CD4-positive, alpha-beta T cell treated with Interleukin-17A for 4 hours (primary cell): ENCODE results near the gene HIGD1B.

Experiments used
- DNase-seq: peaks from one replicate; pipeline ENCODE4 v3.0.0-alpha.2; 2020; ENCODE audit warnings: mixed read lengths

The HIGD1B gene

DNA sequence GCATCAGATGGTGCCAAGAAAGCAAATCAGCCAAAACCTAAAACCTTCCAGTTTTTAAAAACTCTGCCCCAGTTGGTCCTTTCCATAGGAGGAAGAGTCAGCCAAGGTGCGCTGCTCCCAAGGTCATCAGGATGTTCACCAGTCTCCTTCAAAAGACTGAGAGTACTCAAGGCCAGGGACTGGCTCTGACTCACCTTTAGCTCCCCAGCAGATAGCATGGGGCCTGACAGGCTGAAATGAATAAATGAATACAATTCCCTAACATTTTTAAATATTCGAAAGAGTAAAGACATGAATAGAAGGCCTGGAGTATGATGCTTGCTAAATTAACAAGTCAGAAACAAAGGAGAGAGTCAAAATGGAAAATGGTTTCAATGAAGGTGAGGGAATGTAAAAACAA is 32.4 kb downstream of the HIGD1B start:
- DNase-seq, result no peak

GRCh38 chr17:44881145-44881544 is 33.5 kb downstream of the HIGD1B start:
- no peak for DNase-seq

- no peak for DNase-seq
Observed at GRCh38 chr17:44884941-44885340, 37.3 kb downstream of the HIGD1B start.

DNA sequence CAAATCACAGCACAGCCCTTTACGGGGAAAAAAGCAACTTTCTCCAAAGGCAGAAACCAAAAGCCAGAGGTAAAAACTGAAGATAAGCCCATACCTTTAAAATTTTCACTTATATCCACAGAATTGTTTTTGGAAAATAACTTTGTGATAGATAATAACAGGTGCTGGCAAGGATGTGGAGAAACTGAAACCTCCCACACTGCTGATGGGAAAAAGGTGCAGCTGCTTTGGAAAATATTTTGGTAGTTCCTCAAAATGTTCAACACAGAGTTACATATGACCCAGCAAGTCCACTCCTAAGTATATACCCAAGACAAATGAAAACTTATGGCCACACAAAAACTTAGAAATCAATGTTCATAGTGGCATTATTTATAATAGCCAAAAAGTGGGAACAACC is 39.3 kb downstream of the HIGD1B start:
- no peak for DNase-seq

DNA sequence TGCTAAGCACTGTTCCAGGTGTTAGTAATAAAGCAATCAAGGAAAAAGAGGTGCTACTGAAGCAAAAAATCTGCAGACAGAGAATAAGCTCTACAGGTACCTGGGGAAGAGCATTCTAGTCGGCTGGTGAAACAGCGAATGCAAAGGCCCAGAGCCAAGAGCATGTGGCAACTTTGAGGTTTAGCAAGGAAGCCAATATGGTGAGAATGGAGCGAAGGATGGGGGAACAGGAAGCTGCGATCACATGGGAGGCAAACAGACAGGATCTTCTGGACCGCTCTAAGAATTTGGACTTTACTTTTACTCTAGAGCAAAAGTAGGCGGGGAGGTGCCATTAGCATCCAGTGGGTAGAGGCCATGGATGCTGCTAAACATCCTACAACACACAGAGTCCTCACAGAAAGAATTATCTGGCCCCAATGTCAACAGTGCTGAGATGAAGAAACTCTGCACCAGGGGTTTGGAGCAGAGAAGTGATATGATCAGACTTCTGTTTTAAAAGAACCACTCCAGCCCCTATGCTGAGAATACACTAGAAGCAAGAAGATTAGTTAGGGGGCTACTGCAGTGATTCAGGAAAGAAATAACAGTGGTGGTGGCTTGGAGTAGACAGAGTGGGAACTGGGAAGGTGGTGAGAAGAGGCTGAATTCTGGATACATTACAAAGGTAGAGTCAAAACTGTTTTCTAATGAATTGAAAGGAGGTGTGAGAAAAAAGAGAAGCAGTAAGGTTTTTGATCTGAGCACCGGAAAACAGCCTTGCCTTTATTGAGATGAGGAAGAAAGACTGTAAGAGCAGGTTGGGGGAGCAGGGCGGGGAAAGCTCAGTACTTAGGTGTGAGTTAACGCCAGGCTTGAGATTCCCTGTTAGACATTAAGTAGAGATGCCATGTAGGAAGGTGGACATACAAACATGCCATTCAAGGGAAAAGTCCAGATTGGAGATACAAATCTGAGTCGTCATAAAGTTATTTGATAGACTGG is 40.6 kb downstream of the HIGD1B start:
- DNase-seq, result peak; percentile 47

- DNase-seq, result no peak
Observed at GRCh38 chr17:44889003-44889402, 41.3 kb downstream of the HIGD1B start.

DNA sequence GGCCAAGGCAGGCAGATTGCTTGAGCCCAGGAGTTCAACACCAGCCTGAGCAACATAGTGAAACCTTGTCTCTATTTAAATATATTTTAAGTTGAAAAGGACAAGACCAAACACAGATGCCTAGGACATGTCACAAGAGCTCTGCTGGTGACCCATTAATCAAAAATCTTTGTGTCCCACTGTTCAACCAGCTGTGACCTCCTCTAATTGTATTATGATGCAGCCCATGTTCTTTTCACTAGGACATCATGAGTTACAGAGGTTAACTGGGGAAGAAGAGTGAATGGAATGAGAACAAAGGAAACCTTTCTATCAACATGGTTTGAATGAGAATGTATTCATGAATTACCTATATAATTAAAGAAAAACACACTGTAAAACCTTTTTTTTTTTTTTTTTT is 44.6 kb downstream of the HIGD1B start:
- no peak for DNase-seq

GRCh38 chr17:44894642-44895041 is 47.0 kb downstream of the HIGD1B start:
- no peak for DNase-seq

- no peak for DNase-seq
Observed at GRCh38 chr17:44898768-44899073, 51.0 kb downstream of the HIGD1B start.

GRCh38 chr17:44899074-44899782 is 51.5 kb downstream of the HIGD1B start, which contains the start of gene EFTUD2:
EFTUD2 (minus strand) TSS chr17:44899445; CDS start chr17:44894521, 4,924 bp downstream.
- peak; percentile 94 for DNase-seq
